ENCODE measurements around the gene MEG3. TPM values are rescaled to one million over a fixed set of nuclear protein-coding genes. Genes with fewer than 3 reads are reported as not detected.
"Not testable (repeated sequence)": the region's sequence is repeated elsewhere in the genome, so short reads cannot be mapped to it uniquely, and the experiment has no call there.

Gene MEG3
- total and polyA plus RNA-seq, 9 of the 15 experiments (the other 6 are each of a cell fraction or from before 2014, with no cell fraction given), result 0.10 to 5.3 (median 1.0) TPM; not detected in 1

GRCh38 chr14:100800041-100800440, 25.9 kb upstream of the MEG3 start:
- FAIRE-seq (no peak), DNase-seq (ENCODE audit: extremely low read depth in 1 of 4, low spot score in 3 of 4) (no peak), ATAC-seq (no peak)
- Histone ChIP-seq H3K9ac (ENCODE audit: insufficient read depth in 1 of 2, low read depth in 2 of 2, low read length in 2 of 2) (no peak overlapping the region), H3K4me1 (replicated peaks in 1 of 2; ENCODE audit: control insufficient read depth in 2 of 2, insufficient read depth in 2 of 2, low read length in 2 of 2) (peaks cover 0 to 4% of the 10 kb centered on the region in 2 experiments; a peak in 2 of 5 replicates), H2AFZ (ENCODE audit: low read depth, low read length) (no peak overlapping the region), H3K4me2 (ENCODE audit: insufficient read depth, low read length) (no peak overlapping the region), H4K20me1 (replicated peaks; ENCODE audit: control insufficient read depth, insufficient read depth, low read length) (no peaks in the 10 kb centered on the region), H3K79me2 (ENCODE audit: control insufficient read depth, insufficient read depth, low read length) (no peaks in the 10 kb centered on the region), H3K9me3 (replicated peaks; ENCODE audit: control insufficient read depth, insufficient read depth, low read depth, low read length) (no peaks in the 10 kb centered on the region), H3K9me1 (ENCODE audit: control insufficient read depth, insufficient read depth, low read length) (no peaks in the 10 kb centered on the region), H3K27me3 (ENCODE audit: control insufficient read depth in 2 of 2, insufficient read depth in 2 of 2, low read length in 2 of 2) (no peaks in the 10 kb centered on the region), H3K36me3 (ENCODE audit: control insufficient read depth, insufficient read depth, low read length) (no peaks in the 10 kb centered on the region), H3K27ac (ENCODE audit: extremely low read depth, low read depth, low read length) (no peak overlapping the region), H3K4me3 (no peak overlapping the region)
- no peak for TF ChIP-seq ZNF140 (CRISPR knock-in tag; IDR thresholded peaks at IDR 0.05)
- TF ChIP-seq RNF219 (CRISPR knock-in tag; IDR thresholded peaks at IDR 0.05), result no peak
- no peak for TF ChIP-seq SMARCB1 (IDR thresholded peaks at IDR 0.05; ENCODE audit: insufficient read length, low read depth)
- TF ChIP-seq ELF4 (CRISPR knock-in tag; IDR thresholded peaks at IDR 0.05), result no peak
- TF ChIP-seq HMG20B (CRISPR knock-in tag; IDR thresholded peaks at IDR 0.05), result no peak
- TF ChIP-seq LEF1 (IDR thresholded peaks at IDR 0.05), result no peak
- TF ChIP-seq PTTG1 (tag; IDR thresholded peaks at IDR 0.05; ENCODE audit: low read depth), result no peak
- no peak for TF ChIP-seq SRSF9 (IDR thresholded peaks at IDR 0.05; ENCODE audit: borderline replicate concordance, low read depth, low read length)
- BruUV-seq (replicated peaks), result no TSS peak
- POLR2A ChIA-PET, result no interaction called here
- in situ Hi-C loops (cut with MboI) (no loop called here), intact Hi-C loops (cut with micrococcal nuclease) (no loop called here)
- CTCF ChIA-PET (ENCODE audit: low intra/inter-chr PET ratio), result no interaction called here
- 72% methylated on average over 4 of the region's 4 CpGs for WGBS (ENCODE audit: insufficient coverage, low coverage, missing lambda C conversion rate)

GRCh38 chr14:100801433-100801832, 24.5 kb upstream of the MEG3 start:
- H3K4me1 ChIP-seq (replicated peaks in 1 of 2; ENCODE audit: control insufficient read depth in 2 of 2, insufficient read depth in 2 of 2, low read length in 2 of 2); CTCF ChIA-PET (ENCODE audit: low intra/inter-chr PET ratio); H3K27ac ChIP-seq (ENCODE audit: extremely low read depth, low read depth, low read length); H4K20me1 ChIP-seq (replicated peaks; ENCODE audit: control insufficient read depth, insufficient read depth, low read length); H3K9me1 ChIP-seq (ENCODE audit: control insufficient read depth, insufficient read depth, low read length); DNase-seq (ENCODE audit: extremely low read depth in 1 of 4, low spot score in 3 of 4); H3K36me3 ChIP-seq (ENCODE audit: control insufficient read depth, insufficient read depth, low read length); H3K4me2 ChIP-seq (ENCODE audit: insufficient read depth, low read length); H3K9me3 ChIP-seq (replicated peaks; ENCODE audit: control insufficient read depth, insufficient read depth, low read depth, low read length); H3K27me3 ChIP-seq (ENCODE audit: control insufficient read depth in 2 of 2, insufficient read depth in 2 of 2, low read length in 2 of 2); H2AFZ ChIP-seq (ENCODE audit: low read depth, low read length); H3K79me2 ChIP-seq (ENCODE audit: control insufficient read depth, insufficient read depth, low read length); in situ Hi-C loops (cut with MboI); H3K4me3 ChIP-seq; FAIRE-seq; intact Hi-C loops (cut with micrococcal nuclease); ATAC-seq; H3K9ac ChIP-seq (ENCODE audit: insufficient read depth in 1 of 2, low read depth in 2 of 2, low read length in 2 of 2); BruUV-seq (replicated peaks): not testable (repeated sequence)
- POLR2A ChIA-PET, result interaction anchor here (0.7 kb wide), 1 partner anchor 1016 kb away, joined by 4 read pairs; no protein-coding TSS in a partner anchor
- WGBS (ENCODE audit: insufficient coverage, low coverage, missing lambda C conversion rate), result 95% methylated on average over 7 of the region's 9 CpGs

All from K562 (cell line).